HG02981 (cell line): Measurements from ENCODE around the gene DNAH1.

ENCODE experiments used
- ATAC-seq: cut with Tn5 transposase; IDR thresholded peaks from one replicate; pipeline ENCODE4 v1.9.1; 2021; ENCODE audit warnings: mild to moderate bottlenecking, moderate library complexity; ENCODE audit not compliant: unreplicated experiment

DNAH1 gene

GRCh38 chr3:52290596-52291507 lies 25.3 kb upstream of the DNAH1 start:
- ATAC-seq, result no peak

- ATAC-seq, result no peak
Observed at GRCh38 chr3:52291508-52292181, 24.5 kb upstream of the DNAH1 start.

- ATAC-seq, result no peak
Observed at GRCh38 chr3:52292247-52293065, 23.7 kb upstream of the DNAH1 start.

- ATAC-seq, result no peak
Observed at GRCh38 chr3:52293491-52294319, 22.4 kb upstream of the DNAH1 start.

- no peak for ATAC-seq
Observed at GRCh38 chr3:52294320-52295150, 21.6 kb upstream of the DNAH1 start.

- ATAC-seq, result no peak
Observed at GRCh38 chr3:52295671-52296208, 20.4 kb upstream of the DNAH1 start.

- no peak for ATAC-seq
Observed at GRCh38 chr3:52297242-52298148, 18.6 kb upstream of the DNAH1 start.

GRCh38 chr3:52298149-52299098 lies 17.7 kb upstream of the DNAH1 start:
- no peak for ATAC-seq

GRCh38 chr3:52299247-52299878 lies 16.8 kb upstream of the DNAH1 start:
- ATAC-seq, result no peak

- ATAC-seq, result no peak
Observed at GRCh38 chr3:52299879-52300611, 16.1 kb upstream of the DNAH1 start.

- ATAC-seq, result no peak
Observed at GRCh38 chr3:52302426-52303145, 13.5 kb upstream of the DNAH1 start.

GRCh38 chr3:52303811-52304210 lies 12.3 kb upstream of the DNAH1 start:
- ATAC-seq, result no peak

GRCh38 chr3:52305926-52306325 lies 10.2 kb upstream of the DNAH1 start:
- no peak for ATAC-seq

GRCh38 chr3:52306978-52307377 lies 9.1 kb upstream of the DNAH1 start:
- ATAC-seq, result no peak

- ATAC-seq, result no peak
Observed at GRCh38 chr3:52308308-52308707, 7.8 kb upstream of the DNAH1 start.
